ENCODE data around the gene ANKRD37. TPM values are rescaled to one million over a fixed set of nuclear protein-coding genes. Genes with fewer than 3 reads are reported as not detected.

Gene ANKRD37
- total RNA-seq, 2 donors from 2014 or later, result 12.4 TPM

Other genes with a start within 250 kb of the ANKRD37 start
- gene CFAP97, start 192.8 kb upstream of the ANKRD37 start, total RNA-seq, result 10 to 100 TPM; 16.8 to 25.9 TPM
- 10 to 100 TPM; 15.4 to 16.6 TPM for gene SNX25, start 187.2 kb upstream of the ANKRD37 start, total RNA-seq
- 1 to 10 TPM; 1.7 to 1.9 TPM for gene LRP2BP, start 917 bp upstream of the ANKRD37 start, total RNA-seq
- gene UFSP2, start 29.1 kb downstream of the ANKRD37 start, total RNA-seq, result 10 to 100 TPM; 37.0 to 43.0 TPM
- 1 to 10 TPM; 1.6 to 2.0 TPM for gene CCDC110, start 74.9 kb downstream of the ANKRD37 start, total RNA-seq
- 100 to 1,000 TPM; 319 to 692 TPM for gene PDLIM3, start 138.7 kb downstream of the ANKRD37 start, total RNA-seq

Data from left cardiac atrium (tissue), 2 donors.